ENCODE data around the gene ERLIN1.

ERLIN1 gene

GRCh38 chr10:100104300-100104699, 81.5 kb downstream of the ERLIN1 start:
- H3K4me3 ChIP-seq (ENCODE audit: low read length) = no peak overlapping the region
- no peak for DNase-seq (ENCODE audit: low read depth, low spot score)

GRCh38 chr10:100103581-100103980, 82.2 kb downstream of the ERLIN1 start:
- H3K4me3 ChIP-seq (ENCODE audit: low read length) = no peak overlapping the region
- DNase-seq (ENCODE audit: low read depth, low spot score) = no peak

GRCh38 chr10:100101192-100102076, 84.4 kb downstream of the ERLIN1 start:
- no peak for DNase-seq (ENCODE audit: low read depth, low spot score)
- H3K4me3 ChIP-seq (ENCODE audit: low read length) = no peak overlapping the region

GRCh38 chr10:100100651-100101184, 85.1 kb downstream of the ERLIN1 start:
- no peak for DNase-seq (ENCODE audit: low read depth, low spot score)
- no peak overlapping the region for H3K4me3 ChIP-seq (ENCODE audit: low read length)
